NCI-H146 (cell line): ENCODE data around the gene TOMM20L.

Source experiments
- DNase-seq: peaks from one replicate; lab custom pipeline; 2025; lab: John Stamatoyannopoulos, UW

Gene TOMM20L

DNA sequence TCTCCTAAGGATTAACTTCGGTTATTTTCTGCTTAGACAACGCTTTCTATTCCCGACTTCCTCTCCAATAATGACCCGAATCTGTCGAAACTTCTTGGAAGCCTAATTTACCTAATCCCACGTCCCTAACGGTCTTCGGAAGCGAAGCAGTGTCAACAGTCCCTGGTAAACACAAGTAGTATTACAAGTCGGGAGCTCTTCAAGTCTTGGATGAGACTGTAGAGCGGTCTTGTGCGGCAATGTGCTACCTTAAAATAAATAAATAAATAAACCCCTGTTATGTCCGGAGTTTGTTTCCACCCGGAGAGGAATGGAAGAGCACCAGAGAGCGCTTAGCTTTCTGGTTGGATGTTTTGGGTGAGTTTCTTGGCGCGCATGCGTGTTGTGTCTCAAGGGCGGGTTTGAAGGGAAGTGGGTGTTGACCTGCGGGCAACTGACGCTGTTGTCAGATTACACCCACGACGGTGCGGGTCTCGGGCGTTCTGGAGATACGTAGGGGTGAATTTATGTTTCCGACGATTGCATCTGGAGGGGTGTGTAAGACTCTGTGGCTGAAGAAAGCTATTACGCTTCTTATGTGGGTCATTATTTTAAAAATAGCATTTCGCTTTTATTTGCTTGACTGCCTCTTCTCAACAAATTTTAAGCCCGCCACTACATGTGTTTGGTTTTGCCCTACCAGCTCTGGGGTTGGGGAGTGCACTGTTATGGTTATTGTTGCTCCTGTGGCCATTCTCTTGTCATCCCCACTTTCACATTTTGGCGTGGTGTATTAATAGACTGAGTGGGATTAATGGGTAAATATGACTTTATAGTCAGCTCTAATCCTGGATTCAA, 31.8 kb downstream of the TOMM20L start, which contains the start of the genes KIAA0586 and TIMM9:
TSS of gene KIAA0586 (plus strand) at position 439 of the 837 bp plus-strand sequence. CDS start 546 bp downstream, outside the sequence.
TSS of gene TIMM9 (minus strand) at position 251 of the 837 bp plus-strand sequence. CDS start 15,586 bp downstream, outside the sequence.
- DNase-seq: peak; percentile 96

DNA sequence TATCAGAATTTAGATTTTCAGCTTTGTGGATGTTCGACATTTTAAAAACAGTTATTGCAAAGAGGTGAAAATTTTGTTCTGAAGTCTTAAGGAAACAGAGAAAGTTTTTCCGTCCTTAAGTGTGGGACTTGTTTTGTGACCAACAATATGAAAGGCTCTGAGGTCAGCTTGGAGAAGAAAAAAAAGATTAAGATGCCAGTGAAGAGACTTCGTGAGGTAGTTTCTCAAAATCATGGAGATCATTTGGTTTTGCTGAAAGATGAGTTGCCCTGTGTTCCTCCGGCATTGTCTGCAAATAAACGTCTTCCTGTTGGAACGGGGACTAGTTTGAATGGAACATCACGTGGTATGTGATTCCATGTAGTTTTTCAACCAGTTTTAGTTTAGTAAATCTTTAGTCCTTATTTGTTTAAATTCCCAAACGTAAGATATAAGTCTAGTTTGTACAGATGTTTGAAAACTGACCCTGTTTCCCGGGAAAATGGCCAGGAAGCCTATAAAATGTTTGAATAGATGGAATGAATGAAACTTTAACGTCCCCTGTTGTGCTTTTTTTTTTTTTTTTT, 32.5 kb downstream of the TOMM20L start:
- peak; percentile 22 for DNase-seq

DNA sequence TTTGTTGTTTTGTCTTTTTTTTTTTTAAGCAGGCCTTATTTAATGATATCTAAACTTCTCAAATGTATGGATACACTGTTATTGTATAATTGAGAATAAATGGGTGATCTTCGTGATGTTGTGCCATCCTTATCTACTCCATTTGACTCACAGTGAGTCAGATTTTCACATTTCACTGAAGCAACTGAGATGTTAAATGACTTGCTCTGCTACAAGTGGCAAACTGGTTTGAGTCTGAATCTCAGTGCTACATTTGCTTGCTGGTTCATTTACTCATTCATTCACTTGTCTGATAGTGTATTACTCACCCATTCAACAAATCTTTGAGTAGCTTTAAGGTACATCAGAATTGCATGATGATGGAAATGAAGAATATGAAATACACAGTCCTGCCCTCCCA, 34.4 kb downstream of the TOMM20L start:
- no peak for DNase-seq

DNA sequence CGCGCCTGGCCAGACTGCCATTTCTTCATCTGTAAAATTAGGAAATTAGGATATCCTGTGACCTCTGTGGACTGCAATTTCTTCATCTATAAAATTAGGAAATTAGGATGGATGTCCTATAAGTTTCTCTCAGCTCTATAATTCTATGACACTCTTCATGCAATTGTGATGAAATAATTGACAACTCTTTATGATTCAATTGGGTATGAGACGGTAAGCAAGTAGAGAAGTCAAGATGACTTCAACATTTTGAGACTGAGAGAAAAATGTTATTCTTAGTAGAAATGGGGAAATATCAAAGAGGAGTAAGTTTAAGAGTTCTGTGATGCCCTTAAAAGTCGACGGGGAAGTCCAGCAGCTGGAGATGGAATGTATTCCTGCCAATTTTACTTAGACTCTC, 43.7 kb downstream of the TOMM20L start:
- DNase-seq: no peak

DNA sequence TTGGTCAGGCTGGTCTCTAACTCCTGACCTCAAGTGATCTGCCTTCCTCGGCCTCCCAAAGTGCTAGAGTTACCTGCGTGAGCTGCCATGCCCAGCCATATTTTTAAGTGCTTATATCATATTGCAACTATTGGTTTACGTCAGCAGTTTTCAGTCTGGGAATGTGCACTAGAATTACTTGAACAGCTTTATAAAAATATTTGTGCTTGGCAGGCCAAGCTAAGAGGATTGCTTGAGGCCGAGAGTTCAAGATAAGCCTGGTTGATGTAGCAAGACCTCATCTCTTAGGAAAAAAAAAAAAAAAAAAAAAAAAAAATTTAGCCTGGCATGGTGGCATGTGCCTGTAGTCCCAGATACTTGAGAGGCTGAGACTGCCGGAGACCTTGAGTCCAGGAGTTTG, 48.9 kb downstream of the TOMM20L start:
- no peak for DNase-seq

DNA sequence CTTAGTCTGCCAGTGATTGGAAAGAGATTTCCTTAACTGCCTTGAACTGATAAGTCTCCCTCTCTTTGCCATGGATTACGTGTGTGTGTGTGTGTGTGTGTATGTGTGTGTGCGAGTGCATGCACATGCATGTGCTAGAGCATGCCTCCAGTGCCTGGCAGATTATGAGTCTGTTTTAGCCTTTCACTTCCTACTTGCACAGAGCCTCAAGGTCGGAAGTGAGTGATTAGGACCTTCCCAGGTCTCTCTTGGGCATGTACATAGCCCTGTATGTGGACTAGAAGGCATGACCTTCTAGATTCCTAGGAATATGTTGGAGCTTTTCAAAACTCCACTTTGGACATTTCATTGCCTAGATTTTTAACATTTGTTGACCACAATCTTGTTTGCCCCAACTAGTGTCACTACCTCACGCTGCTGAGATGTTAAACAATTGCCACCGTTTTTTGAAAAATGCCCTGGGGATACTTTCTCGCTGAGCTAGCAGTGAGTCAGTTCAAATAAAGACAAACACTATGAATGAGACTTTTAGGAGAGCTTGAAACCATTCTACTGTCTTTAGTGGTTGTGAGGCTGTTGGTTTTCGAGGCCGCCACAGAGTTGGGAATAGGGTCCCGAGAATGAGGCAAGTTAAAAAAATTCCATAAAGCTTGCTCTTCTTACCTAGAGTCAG, 60.0 kb downstream of the TOMM20L start:
- peak; percentile 3 for DNase-seq
